Neural cell (in vitro differentiated cells): Measurements from ENCODE around the gene DZIP1. TPM values are rescaled to one million over a fixed set of nuclear protein-coding genes. Genes with fewer than 3 reads are reported as not detected.
"Not testable (repeated sequence)": the region's sequence is repeated elsewhere in the genome, so short reads cannot be mapped to it uniquely, and the experiment has no call there.

Experiments used
- H2AFZ ChIP-seq: fragments of 200-600, 300-800 bp; sonication (generic), shearing (Covaris generic); 2 replicates; pipeline ENCODE4 v1.6.0; 2014; ENCODE audit warnings: low read depth, mild to moderate bottlenecking, antibody characterized with exemption, low read length, moderate library complexity
- H3F3A ChIP-seq: fragments of 200-600 bp; shearing (Covaris generic); 2 replicates; pipeline ENCODE4 v1.6.1; 2016; ENCODE audit warnings: mild to moderate bottlenecking, moderate library complexity, mixed read lengths, antibody characterized with exemption, low read length; ENCODE audit not compliant: insufficient read depth, poor library complexity, severe bottlenecking
- H3K27ac ChIP-seq: fragments of 200-600, 300-800 bp; sonication (generic), shearing (Covaris generic); 2 replicates; pipeline ENCODE4 v1.5.1; 2014; ENCODE audit warnings: mild to moderate bottlenecking, low read length, moderate library complexity
- H3K27me3 ChIP-seq: fragments of 300-800, 200-600 bp; sonication (generic), shearing (Covaris generic); 2 replicates; pipeline ENCODE4 v1.6.0; 2014; ENCODE audit warnings: mild to moderate bottlenecking, low read depth, low read length, moderate library complexity; ENCODE audit not compliant: insufficient read depth
- H3K36me3 ChIP-seq: fragments of 300-800, 200-600 bp; sonication (generic), shearing (Covaris generic); 2 replicates; pipeline ENCODE4 v1.5.1; 2014; ENCODE audit warnings: mild to moderate bottlenecking, antibody characterized with exemption, low read length, moderate library complexity; ENCODE audit not compliant: insufficient read depth
- H3K4me2 ChIP-seq: fragments of 300-800, 200-600 bp; sonication (generic), shearing (Covaris generic); 2 replicates; pipeline ENCODE4 v1.6.0; 2014; ENCODE audit warnings: mild to moderate bottlenecking, low read length
- H3K4me3 ChIP-seq: fragments of 300-800, 200-600 bp; sonication (generic), shearing (Covaris generic); 2 replicates; pipeline ENCODE4 v1.5.1; 2014; ENCODE audit warnings: mild to moderate bottlenecking, low read length, moderate library complexity
- H3K79me2 ChIP-seq: fragments of 200-600 bp; shearing (Covaris generic); replicated peaks from 2 replicates; pipeline ENCODE4 v1.6.0; 2014; ENCODE audit warnings: mild to moderate bottlenecking, low read length, moderate library complexity; ENCODE audit not compliant: insufficient read depth
- H3K9ac ChIP-seq: fragments of 300-800, 200-600 bp; sonication (generic), shearing (Covaris generic); 2 replicates; pipeline ENCODE4 v1.6.1; 2016; ENCODE audit warnings: mild to moderate bottlenecking, low read length, mixed read lengths
- H3K9me2 ChIP-seq: fragments of 200-600 bp; shearing (Covaris generic); 2 replicates; pipeline ENCODE4 v1.6.1; 2016; ENCODE audit warnings: mild to moderate bottlenecking, low read length, mixed read lengths; ENCODE audit not compliant: insufficient read depth
- H3K9me3 ChIP-seq: fragments of 200-600, 300-800 bp; sonication (generic), shearing (Covaris generic); 2 replicates; pipeline ENCODE4 v1.6.1; 2016; ENCODE audit warnings: mild to moderate bottlenecking, mixed run types, low read length, moderate library complexity, mixed read lengths
- H4K20me1 ChIP-seq: fragments of 200-600 bp; shearing (Covaris generic); 2 replicates; pipeline ENCODE4 v1.6.1; 2016; ENCODE audit warnings: mild to moderate bottlenecking, mixed run types; ENCODE audit not compliant: insufficient read depth
- EP300 ChIP-seq: fragments of 450-650 bp; conservative IDR thresholded peaks from 2 replicates; pipeline ENCODE4 v1.6.1; 2014; ENCODE audit warnings: antibody characterized with exemption, mild to moderate bottlenecking, moderate library complexity; ENCODE audit not compliant: poor library complexity, severe bottlenecking
- EZH2 ChIP-seq: fragments of 200-600, 300-800 bp; shearing (Covaris generic), sonication (generic); IDR thresholded peaks from 2 replicates; pipeline ENCODE4 v1.6.1; 2014; ENCODE audit warnings: antibody characterized with exemption, low read length, borderline replicate concordance, mild to moderate bottlenecking; ENCODE audit not compliant: insufficient read depth, poor library complexity, severe bottlenecking
- MXI1 ChIP-seq: fragments of 450-650 bp; conservative IDR thresholded peaks from 2 replicates; pipeline ENCODE4 v1.6.1; 2014; ENCODE audit warnings: antibody characterized with exemption, mild to moderate bottlenecking; ENCODE audit not compliant: poor library complexity, severe bottlenecking
- POLR2AphosphoS5 ChIP-seq: IDR thresholded peaks from 2 replicates; pipeline ENCODE4 v1.6.1; 2012
- RAD21 ChIP-seq: fragments of 450-650 bp; conservative IDR thresholded peaks from 2 replicates; pipeline ENCODE4 v1.6.1; 2014; ENCODE audit warnings: antibody characterized with exemption, mild to moderate bottlenecking, moderate library complexity
- SMC3 ChIP-seq: fragments of 450-650 bp; conservative IDR thresholded peaks from 2 replicates; pipeline ENCODE4 v1.6.1; 2014; ENCODE audit warnings: antibody characterized with exemption, mild to moderate bottlenecking, moderate library complexity; ENCODE audit not compliant: poor library complexity
- TAF1 ChIP-seq: IDR thresholded peaks from 2 replicates; pipeline ENCODE4 v1.6.1; 2012; ENCODE audit warnings: low read depth
- polyA plus RNA-seq: library from polyadenylated mRNA; depleted of rRNA; stranded (reverse); fragments of >200 nt; gene quantifications from 2 replicates; pipeline ENCODE4 v1.2.3, GENCODE V29; 2014
- TF ChIP-seq, protein P1 (sequence below): fragments of 450-650 bp; IDR thresholded peaks from 2 replicates; pipeline ENCODE4 v1.5.1; 2014; ENCODE audit warnings: antibody characterized with exemption, mild to moderate bottlenecking, moderate library complexity; ENCODE audit not compliant: poor library complexity, severe bottlenecking
- TF ChIP-seq, protein P2 (sequence below): IDR thresholded peaks from 2 replicates; pipeline ENCODE4 v1.6.1; 2012; ENCODE audit warnings: borderline replicate concordance

The DZIP1 gene
- polyA plus RNA-seq, 1 donor from 2014 or later = 35.3 TPM

DNA sequence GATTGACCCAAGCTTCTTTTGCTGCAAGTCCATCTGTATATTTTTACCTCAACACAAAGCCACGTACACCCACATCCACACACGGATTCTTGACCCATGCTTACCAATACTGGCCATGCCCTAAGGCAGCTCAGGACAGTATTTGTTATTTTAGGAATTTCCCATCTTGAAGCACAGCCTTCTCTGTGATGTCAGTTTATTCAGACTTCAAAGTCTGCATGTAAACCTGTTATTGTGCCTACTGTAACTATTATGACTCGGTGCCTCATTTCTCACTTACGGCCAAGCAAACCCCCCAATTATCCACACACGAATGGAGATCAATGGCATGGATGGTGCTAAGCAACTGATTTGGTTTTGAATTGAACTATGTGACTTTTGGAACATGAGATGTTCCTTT lies 74.5 kb downstream of the DZIP1 start:
- Histone ChIP-seq H3F3A (no peaks in the 10 kb centered on the region), H3K9ac (no peak overlapping the region), H3K27ac (no peak overlapping the region), H3K36me3 (no peaks in the 10 kb centered on the region), H4K20me1 (no peaks in the 10 kb centered on the region), H3K4me2 (no peak overlapping the region), H2AFZ (no peak overlapping the region), H3K27me3 (no peaks in the 10 kb centered on the region), H3K4me3 (no peak overlapping the region), H3K9me3 (no peaks in the 10 kb centered on the region), H3K79me2 (no peaks in the 10 kb centered on the region), H3K9me2 (no peaks in the 10 kb centered on the region)
- TF ChIP-seq EP300 (no peak), POLR2AphosphoS5 (no peak)

DNA sequence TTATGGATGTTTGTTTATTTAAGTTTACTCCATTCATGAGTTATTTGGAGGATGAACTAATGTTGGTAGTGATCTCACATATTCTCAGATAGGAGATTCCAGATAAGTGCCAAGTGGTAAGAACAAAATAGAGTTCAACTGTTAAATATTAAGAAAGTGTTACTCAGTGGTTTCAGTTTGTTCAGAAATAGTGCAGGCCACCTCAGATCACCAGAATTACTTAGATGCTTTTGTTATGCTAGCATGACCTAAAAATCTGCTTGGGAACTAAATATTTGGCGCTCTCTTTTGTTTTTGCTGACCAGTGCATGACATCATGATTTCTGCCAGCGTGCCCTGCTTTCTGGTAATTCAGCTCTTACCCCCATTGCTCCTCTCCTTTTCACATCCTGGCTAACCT lies 76.4 kb downstream of the DZIP1 start:
- no peaks in the 10 kb centered on the region for H3K79me2 ChIP-seq
- no peak overlapping the region for H3K4me2 ChIP-seq
- H3F3A ChIP-seq = no peaks in the 10 kb centered on the region
- H3K4me3 ChIP-seq = no peak overlapping the region
- H3K9me3 ChIP-seq = no peaks in the 10 kb centered on the region
- no peak overlapping the region for H2AFZ ChIP-seq
- no peak overlapping the region for H3K27ac ChIP-seq
- TF ChIP-seq MXI1 = no peak
- no peak for TF ChIP-seq EZH2
- TF ChIP-seq, protein P1, sequence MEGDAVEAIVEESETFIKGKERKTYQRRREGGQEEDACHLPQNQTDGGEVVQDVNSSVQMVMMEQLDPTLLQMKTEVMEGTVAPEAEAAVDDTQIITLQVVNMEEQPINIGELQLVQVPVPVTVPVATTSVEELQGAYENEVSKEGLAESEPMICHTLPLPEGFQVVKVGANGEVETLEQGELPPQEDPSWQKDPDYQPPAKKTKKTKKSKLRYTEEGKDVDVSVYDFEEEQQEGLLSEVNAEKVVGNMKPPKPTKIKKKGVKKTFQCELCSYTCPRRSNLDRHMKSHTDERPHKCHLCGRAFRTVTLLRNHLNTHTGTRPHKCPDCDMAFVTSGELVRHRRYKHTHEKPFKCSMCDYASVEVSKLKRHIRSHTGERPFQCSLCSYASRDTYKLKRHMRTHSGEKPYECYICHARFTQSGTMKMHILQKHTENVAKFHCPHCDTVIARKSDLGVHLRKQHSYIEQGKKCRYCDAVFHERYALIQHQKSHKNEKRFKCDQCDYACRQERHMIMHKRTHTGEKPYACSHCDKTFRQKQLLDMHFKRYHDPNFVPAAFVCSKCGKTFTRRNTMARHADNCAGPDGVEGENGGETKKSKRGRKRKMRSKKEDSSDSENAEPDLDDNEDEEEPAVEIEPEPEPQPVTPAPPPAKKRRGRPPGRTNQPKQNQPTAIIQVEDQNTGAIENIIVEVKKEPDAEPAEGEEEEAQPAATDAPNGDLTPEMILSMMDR = no peak
- TF ChIP-seq RAD21 = no peak
- no peak for TF ChIP-seq POLR2AphosphoS5
- no peak for TF ChIP-seq EP300
- TF ChIP-seq, protein P2, sequence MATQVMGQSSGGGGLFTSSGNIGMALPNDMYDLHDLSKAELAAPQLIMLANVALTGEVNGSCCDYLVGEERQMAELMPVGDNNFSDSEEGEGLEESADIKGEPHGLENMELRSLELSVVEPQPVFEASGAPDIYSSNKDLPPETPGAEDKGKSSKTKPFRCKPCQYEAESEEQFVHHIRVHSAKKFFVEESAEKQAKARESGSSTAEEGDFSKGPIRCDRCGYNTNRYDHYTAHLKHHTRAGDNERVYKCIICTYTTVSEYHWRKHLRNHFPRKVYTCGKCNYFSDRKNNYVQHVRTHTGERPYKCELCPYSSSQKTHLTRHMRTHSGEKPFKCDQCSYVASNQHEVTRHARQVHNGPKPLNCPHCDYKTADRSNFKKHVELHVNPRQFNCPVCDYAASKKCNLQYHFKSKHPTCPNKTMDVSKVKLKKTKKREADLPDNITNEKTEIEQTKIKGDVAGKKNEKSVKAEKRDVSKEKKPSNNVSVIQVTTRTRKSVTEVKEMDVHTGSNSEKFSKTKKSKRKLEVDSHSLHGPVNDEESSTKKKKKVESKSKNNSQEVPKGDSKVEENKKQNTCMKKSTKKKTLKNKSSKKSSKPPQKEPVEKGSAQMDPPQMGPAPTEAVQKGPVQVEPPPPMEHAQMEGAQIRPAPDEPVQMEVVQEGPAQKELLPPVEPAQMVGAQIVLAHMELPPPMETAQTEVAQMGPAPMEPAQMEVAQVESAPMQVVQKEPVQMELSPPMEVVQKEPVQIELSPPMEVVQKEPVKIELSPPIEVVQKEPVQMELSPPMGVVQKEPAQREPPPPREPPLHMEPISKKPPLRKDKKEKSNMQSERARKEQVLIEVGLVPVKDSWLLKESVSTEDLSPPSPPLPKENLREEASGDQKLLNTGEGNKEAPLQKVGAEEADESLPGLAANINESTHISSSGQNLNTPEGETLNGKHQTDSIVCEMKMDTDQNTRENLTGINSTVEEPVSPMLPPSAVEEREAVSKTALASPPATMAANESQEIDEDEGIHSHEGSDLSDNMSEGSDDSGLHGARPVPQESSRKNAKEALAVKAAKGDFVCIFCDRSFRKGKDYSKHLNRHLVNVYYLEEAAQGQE = no peak
- no peak for TF ChIP-seq TAF1
- TF ChIP-seq SMC3 = no peak
- no peaks in the 10 kb centered on the region for H3K36me3 ChIP-seq
- H4K20me1 ChIP-seq = no peaks in the 10 kb centered on the region
- H3K9ac ChIP-seq = no peak overlapping the region
- H3K27me3 ChIP-seq = no peaks in the 10 kb centered on the region
- no peaks in the 10 kb centered on the region for H3K9me2 ChIP-seq

DNA sequence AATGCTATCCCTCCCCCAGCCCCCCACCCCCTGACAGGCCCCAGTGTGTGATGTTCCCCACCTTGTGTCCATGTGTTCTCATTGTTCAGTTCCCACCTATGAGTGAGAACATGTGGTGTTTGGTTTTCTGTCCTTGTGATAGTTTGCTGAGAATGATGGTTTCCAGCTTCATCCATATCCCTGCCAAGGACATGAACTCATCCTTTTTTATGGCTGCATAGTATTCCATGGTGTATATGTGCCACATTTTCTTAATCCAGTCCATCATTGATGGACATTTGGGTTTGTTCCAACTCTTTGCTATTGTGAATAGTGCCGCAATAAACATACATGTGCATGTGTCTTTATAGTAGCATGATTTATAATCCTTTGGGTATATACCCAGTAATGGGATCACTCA lies 78.7 kb downstream of the DZIP1 start:
- not testable (repeated sequence) for H3K79me2 ChIP-seq, H3K36me3 ChIP-seq, H3K9me2 ChIP-seq, H3F3A ChIP-seq, H3K27me3 ChIP-seq, H2AFZ ChIP-seq, H3K4me3 ChIP-seq, H3K9ac ChIP-seq, H4K20me1 ChIP-seq, H3K9me3 ChIP-seq, H3K4me2 ChIP-seq, H3K27ac ChIP-seq
